Activated gamma-delta T cell (primary cell): Measurements from ENCODE around the gene TSHZ3.

ENCODE experiments used
- DNase-seq: peaks from one replicate; lab custom pipeline; 2025; lab: John Stamatoyannopoulos, UW

The TSHZ3 gene

GRCh38 chr19:31354799-31355664 lies 5.8 kb upstream of the TSHZ3 start:
- DNase-seq = no peak

- DNase-seq = no peak
Observed at GRCh38 chr19:31354316-31354715, 5.1 kb upstream of the TSHZ3 start.

- DNase-seq = no peak
Observed at GRCh38 chr19:31353833-31354232, 4.6 kb upstream of the TSHZ3 start.

- peak; percentile 13 for DNase-seq
Observed at GRCh38 chr19:31352782-31353651, 3.8 kb upstream of the TSHZ3 start.

- DNase-seq = no peak
Observed at GRCh38 chr19:31352296-31352781, 3.1 kb upstream of the TSHZ3 start.

- DNase-seq = no peak
Observed at GRCh38 chr19:31351855-31352195, 2.6 kb upstream of the TSHZ3 start.

GRCh38 chr19:31351056-31351854 lies 2.0 kb upstream of the TSHZ3 start:
- DNase-seq = peak; percentile 15

GRCh38 chr19:31350693-31351055 lies 1.4 kb upstream of the TSHZ3 start:
- DNase-seq = peak; percentile 21

GRCh38 chr19:31350033-31350692 lies 927 bp upstream of the TSHZ3 start:
- peak; percentile 16 for DNase-seq

- DNase-seq = no peak
Observed at GRCh38 chr19:31348481-31349159, 616 bp downstream of the TSHZ3 start.

- DNase-seq = no peak
Observed at GRCh38 chr19:31347828-31348392, 1.3 kb downstream of the TSHZ3 start.

GRCh38 chr19:31347354-31347753 lies 1.9 kb downstream of the TSHZ3 start:
- no peak for DNase-seq

- DNase-seq = no peak
Observed at GRCh38 chr19:31346184-31347059, 2.8 kb downstream of the TSHZ3 start.

GRCh38 chr19:31344403-31344802 lies 4.8 kb downstream of the TSHZ3 start:
- no peak for DNase-seq

- DNase-seq = no peak
Observed at GRCh38 chr19:31342926-31343325, 6.3 kb downstream of the TSHZ3 start.

GRCh38 chr19:31340042-31341025 lies 8.9 kb downstream of the TSHZ3 start:
- peak; percentile 15 for DNase-seq

- DNase-seq = no peak
Observed at GRCh38 chr19:31339411-31339810, 9.8 kb downstream of the TSHZ3 start.

GRCh38 chr19:31338069-31338776 lies 11.0 kb downstream of the TSHZ3 start:
- DNase-seq = no peak
